ENCODE measurements around the gene PACRG. TPM values are rescaled to one million over a fixed set of nuclear protein-coding genes. Genes with fewer than 3 reads are reported as not detected.

PACRG gene
- total and polyA plus RNA-seq, 2 donors (not counting 3 experiments of a cell fraction or from before 2014, with no cell fraction given) = 0.08 TPM; not detected in 1

DNA sequence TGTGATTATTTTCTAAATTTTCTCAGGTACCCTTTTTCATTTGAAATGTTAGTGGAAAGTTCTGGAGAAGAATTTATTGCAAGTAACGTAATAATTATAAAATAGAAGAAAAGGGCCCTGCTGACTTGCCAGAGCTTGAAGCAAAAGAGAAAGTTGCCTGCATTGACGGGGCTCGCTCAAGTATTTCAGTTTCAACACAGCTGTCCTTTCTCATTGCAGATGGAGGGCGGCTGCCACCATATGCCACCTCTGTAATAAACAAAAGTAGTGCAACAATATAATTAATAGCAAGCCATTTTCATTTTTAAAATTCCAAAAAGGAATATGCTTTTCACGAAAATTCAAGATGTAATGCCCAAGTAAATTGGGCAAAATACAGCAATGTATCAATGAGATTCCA lies 246.2 kb downstream of the PACRG start:
- Histone ChIP-seq H3K9me3 (replicated peaks; ENCODE audit: control insufficient read depth, insufficient read depth, low read length) (peaks cover 2% of the 10 kb centered on the region), H3K79me2 (ENCODE audit: control insufficient read depth, insufficient read depth, low read length) (no peaks in the 10 kb centered on the region), H3K4me2 (ENCODE audit: insufficient read depth, low read length) (no peak overlapping the region), H4K20me1 (replicated peaks; ENCODE audit: control insufficient read depth, extremely low read depth, insufficient read depth, low read length) (no peaks in the 10 kb centered on the region), H3K4me1 (ENCODE audit: control insufficient read depth, extremely low read depth, insufficient read depth, low read length) (no peaks in the 10 kb centered on the region), H3K4me3 (replicated peaks in 1 of 3; ENCODE audit: insufficient read depth in 1 of 3, low read depth in 1 of 3, low read length in 3 of 3) (no peak overlapping the region), H3K27ac (ENCODE audit: insufficient read depth, low read depth, low read length) (no peak overlapping the region), H3K9ac (replicated peaks; ENCODE audit: extremely low read depth, insufficient read depth, low read length) (no peak overlapping the region), H3K36me3 (ENCODE audit: control insufficient read depth in 2 of 2, extremely low read depth in 1 of 2, insufficient read depth in 2 of 2, low read length in 2 of 2) (no peaks in the 10 kb centered on the region), H3K27me3 (ENCODE audit: control insufficient read depth in 2 of 2, insufficient read depth in 2 of 2, low read length in 2 of 2) (no peaks in the 10 kb centered on the region), H2AFZ (ENCODE audit: low read depth, low read length) (no peak overlapping the region), H3K9me1 (replicated peaks; ENCODE audit: control insufficient read depth, extremely low read depth, insufficient read depth, low read length) (no peaks in the 10 kb centered on the region)
- DNase-seq (ENCODE audit: low read depth, low spot score) = no peak
- dilution Hi-C loops (cut with MboI; ENCODE audit: extremely low pct_ligation_motif_present, low sequenced_read_pairs) = no loop called here
- ChIA-PET POLR2A (no interaction called here), CTCF (no interaction called here)
- intact Hi-C loops (cut with micrococcal nuclease) = no loop called here
- FAIRE-seq = no peak
- no TSS peak for BruUV-seq (replicated peaks)
- no peak for TF ChIP-seq POLR2AphosphoS5 (IDR thresholded peaks at IDR 0.05; ENCODE audit: insufficient read depth, low read depth, low read length)
- TF ChIP-seq MAX (IDR thresholded peaks at IDR 0.05; ENCODE audit: insufficient read depth, insufficient read length) = no peak
- no peak for TF ChIP-seq MYC (IDR thresholded peaks at IDR 0.05; ENCODE audit: low read depth, low read length)
- no peak for TF ChIP-seq GATA2 (IDR thresholded peaks at IDR 0.05; ENCODE audit: insufficient read depth, insufficient read length, low read depth, low read length)
- no peak for TF ChIP-seq POLR2A (IDR thresholded peaks at IDR 0.05; ENCODE audit: low read depth, low read length)
- no peak for TF ChIP-seq JUN (IDR thresholded peaks at IDR 0.05; ENCODE audit: borderline replicate concordance, insufficient read depth, insufficient read length, low read depth)
- TF ChIP-seq FOS (IDR thresholded peaks at IDR 0.05; ENCODE audit: borderline replicate concordance, insufficient read depth, low read length) = no peak
- no peak for TF ChIP-seq EZH2 (IDR thresholded peaks at IDR 0.05; ENCODE audit: borderline replicate concordance, low read depth, low read length, severe bottlenecking)
- TF ChIP-seq, protein P1, sequence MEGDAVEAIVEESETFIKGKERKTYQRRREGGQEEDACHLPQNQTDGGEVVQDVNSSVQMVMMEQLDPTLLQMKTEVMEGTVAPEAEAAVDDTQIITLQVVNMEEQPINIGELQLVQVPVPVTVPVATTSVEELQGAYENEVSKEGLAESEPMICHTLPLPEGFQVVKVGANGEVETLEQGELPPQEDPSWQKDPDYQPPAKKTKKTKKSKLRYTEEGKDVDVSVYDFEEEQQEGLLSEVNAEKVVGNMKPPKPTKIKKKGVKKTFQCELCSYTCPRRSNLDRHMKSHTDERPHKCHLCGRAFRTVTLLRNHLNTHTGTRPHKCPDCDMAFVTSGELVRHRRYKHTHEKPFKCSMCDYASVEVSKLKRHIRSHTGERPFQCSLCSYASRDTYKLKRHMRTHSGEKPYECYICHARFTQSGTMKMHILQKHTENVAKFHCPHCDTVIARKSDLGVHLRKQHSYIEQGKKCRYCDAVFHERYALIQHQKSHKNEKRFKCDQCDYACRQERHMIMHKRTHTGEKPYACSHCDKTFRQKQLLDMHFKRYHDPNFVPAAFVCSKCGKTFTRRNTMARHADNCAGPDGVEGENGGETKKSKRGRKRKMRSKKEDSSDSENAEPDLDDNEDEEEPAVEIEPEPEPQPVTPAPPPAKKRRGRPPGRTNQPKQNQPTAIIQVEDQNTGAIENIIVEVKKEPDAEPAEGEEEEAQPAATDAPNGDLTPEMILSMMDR (IDR thresholded peaks at IDR 0.05; ENCODE audit: extremely low read depth in 1 of 2, insufficient read depth in 1 of 2, low read depth in 1 of 2, low read length in 2 of 2) = no peak
